Endothelial cell of umbilical vein (primary cell): Measurements from ENCODE around the gene SLC25A13.
"Not testable (repeated sequence)": the region's sequence is repeated elsewhere in the genome, so short reads cannot be mapped to it uniquely, and the experiment has no call there.

Source experiments
- CTCF ChIP-seq, 2 donors: IDR thresholded peaks; 1 replicate in 1 of 2; 2 replicates in 1 of 2; pipeline ENCODE4 v1.5.1; 2011; ENCODE audit warnings: low read length in 2 of 2, mild to moderate bottlenecking in 2 of 2, moderate library complexity in 2 of 2, control low read depth in 1 of 2, inconsistent platforms in 1 of 2, low read depth in 1 of 2; ENCODE audit not compliant: insufficient read depth in 1 of 2; ENCODE audit errors: extremely low read depth in 1 of 2
- EZH2 ChIP-seq: IDR thresholded peaks from 2 replicates; pipeline ENCODE4 v1.6.1; 2012; ENCODE audit warnings: borderline replicate concordance, low read depth, mild to moderate bottlenecking, moderate library complexity, low read length, inconsistent platforms; ENCODE audit not compliant: severe bottlenecking
- MAX ChIP-seq: IDR thresholded peaks from 2 replicates; pipeline ENCODE4 v1.6.1; 2011; ENCODE audit not compliant: insufficient read depth, insufficient read length
- MYC ChIP-seq: IDR thresholded peaks from one replicate; pipeline ENCODE4 v1.6.1; 2011; ENCODE audit warnings: mild to moderate bottlenecking, low read depth, low read length
- POLR2AphosphoS5 ChIP-seq: IDR thresholded peaks from 2 replicates; pipeline ENCODE4 v1.6.1; 2012; ENCODE audit warnings: low read depth, mild to moderate bottlenecking, control low read depth, low read length, moderate library complexity; ENCODE audit not compliant: insufficient read depth

- TF ChIP-seq POLR2AphosphoS5; CTCF (IDR thresholded peaks at IDR 0.05; ENCODE audit: extremely low read depth in 1 of 2, insufficient read depth in 1 of 2, low read depth in 1 of 2, low read length in 2 of 2); MAX; MYC; EZH2: not testable (repeated sequence)
These were observed 167.4 kb downstream of the SLC25A13 start for GRCh38 chr7:96154506-96154905.
